ENCODE results near the gene SEC14L2. TPM values are rescaled to one million over a fixed set of nuclear protein-coding genes. Genes with fewer than 3 reads are reported as not detected.

Gene SEC14L2
- total RNA-seq, 4 donors from 2014 or later, result 10.0 to 29.1 (median 12.4) TPM

GRCh38 chr22:30370641-30371230, 26.1 kb upstream of the SEC14L2 start:
- TF ChIP-seq POLR2A (IDR thresholded peaks at IDR 0.05) (no peak), CTCF (IDR thresholded peaks at IDR 0.05) (no peak), EP300 (IDR thresholded peaks at IDR 0.05) (no peak)
- Histone ChIP-seq H3K27me3 (no peaks in the 10 kb centered on the region), H3K27ac (no peak overlapping the region), H3K4me3 (no peak overlapping the region), H3K36me3 (peaks cover 0 to 27% (median 0%) of the 10 kb centered on the region in 3 donors), H3K9me3 (no peaks in the 10 kb centered on the region), H3K4me1 (no peaks in the 10 kb centered on the region)
- no peak for DNase-seq (ENCODE audit: low spot score in 2 of 2)
- WGBS, 2 donors, result 85% methylated on average over 18 to 19 of the region's 19 CpGs

- no peak overlapping the region for H3K27ac ChIP-seq
- H3K4me3 ChIP-seq, result no peak overlapping the region
- DNase-seq (ENCODE audit: low spot score in 2 of 2), result no peak
- TF ChIP-seq CTCF (IDR thresholded peaks at IDR 0.05), result no peak
- no peak for TF ChIP-seq EP300 (IDR thresholded peaks at IDR 0.05)
- no peak for TF ChIP-seq POLR2A (IDR thresholded peaks at IDR 0.05)
- no peaks in the 10 kb centered on the region for H3K9me3 ChIP-seq
- no peaks in the 10 kb centered on the region for H3K4me1 ChIP-seq
- no peaks in the 10 kb centered on the region for H3K27me3 ChIP-seq
- 94 to 96% methylated on average over 9 of the region's 9 CpGs for WGBS, 2 donors
- H3K36me3 ChIP-seq, result peaks cover 0 to 24% (median 0%) of the 10 kb centered on the region in 3 donors
Observed at GRCh38 chr22:30371321-30371720, 25.5 kb upstream of the SEC14L2 start.

GRCh38 chr22:30371981-30372380, 24.8 kb upstream of the SEC14L2 start:
- H3K27ac ChIP-seq, result no peak overlapping the region
- TF ChIP-seq CTCF (IDR thresholded peaks at IDR 0.05) (no peak), EP300 (IDR thresholded peaks at IDR 0.05) (no peak), POLR2A (IDR thresholded peaks at IDR 0.05) (no peak)
- H3K36me3 ChIP-seq, result peaks cover 0 to 28% (median 0%) of the 10 kb centered on the region in 3 donors
- no peaks in the 10 kb centered on the region for H3K27me3 ChIP-seq
- 82 to 86% methylated on average over 12 to 13 of the region's 13 CpGs for WGBS, 2 donors
- no peaks in the 10 kb centered on the region for H3K4me1 ChIP-seq
- DNase-seq (ENCODE audit: low spot score in 2 of 2), result no peak
- H3K4me3 ChIP-seq, result no peak overlapping the region
- H3K9me3 ChIP-seq, result no peaks in the 10 kb centered on the region

GRCh38 chr22:30372915-30373314, 23.9 kb upstream of the SEC14L2 start:
- Histone ChIP-seq H3K36me3 (peaks cover 0 to 37% (median 0%) of the 10 kb centered on the region in 3 donors), H3K27me3 (no peaks in the 10 kb centered on the region), H3K4me1 (no peaks in the 10 kb centered on the region), H3K4me3 (no peak overlapping the region), H3K9me3 (no peaks in the 10 kb centered on the region), H3K27ac (no peak overlapping the region)
- 46 to 56% methylated on average over 5 to 8 of the region's 8 CpGs for WGBS, 2 donors
- TF ChIP-seq POLR2A (IDR thresholded peaks at IDR 0.05), result no peak
- TF ChIP-seq CTCF (IDR thresholded peaks at IDR 0.05), result no peak
- TF ChIP-seq EP300 (IDR thresholded peaks at IDR 0.05), result no peak
- no peak for DNase-seq (ENCODE audit: low spot score in 2 of 2)

GRCh38 chr22:30373331-30374325, 23.2 kb upstream of the SEC14L2 start:
- H3K9me3 ChIP-seq, result no peaks in the 10 kb centered on the region
- H3K27me3 ChIP-seq, result no peaks in the 10 kb centered on the region
- no peak for TF ChIP-seq EP300 (IDR thresholded peaks at IDR 0.05)
- DNase-seq (ENCODE audit: low spot score in 2 of 2), result no peak
- 72 to 80% methylated on average over 27 to 28 of the region's 33 CpGs for WGBS, 2 donors
- H3K4me1 ChIP-seq, result no peaks in the 10 kb centered on the region
- no peak overlapping the region for H3K27ac ChIP-seq
- H3K36me3 ChIP-seq, result peaks cover 0 to 43% (median 0%) of the 10 kb centered on the region in 3 donors
- H3K4me3 ChIP-seq, result no peak overlapping the region

Data from tibial nerve (tissue), 4 donors.